ENCODE results near the gene XPO6. TPM values are rescaled to one million over a fixed set of nuclear protein-coding genes. Genes with fewer than 3 reads are reported as not detected.
A peak's percentile ranks its signal among the peaks of the same experiment; 100 is the strongest.

The XPO6 gene
- total RNA-seq, 1 donor from 2014 or later: 84.8 TPM

- Histone ChIP-seq H3K36me3 (ENCODE audit: control insufficient read depth, insufficient read depth, low read length) (peaks cover 16% of the 10 kb centered on the region), H3K27me3 (ENCODE audit: control insufficient read depth, insufficient read depth, low read length) (no peaks in the 10 kb centered on the region), H3K4me3 (ENCODE audit: low read depth, low read length) (no peak overlapping the region)
- no peak for TF ChIP-seq CTCF (IDR thresholded peaks at IDR 0.05; ENCODE audit: insufficient read depth, low read length, severe bottlenecking)
- FAIRE-seq: no peak
- DNase-seq (ENCODE audit: low read depth): no peak
These were observed 9.5 kb downstream of the XPO6 start for GRCh38 chr16:28202147-28202746.

- Histone ChIP-seq H3K36me3 (ENCODE audit: control insufficient read depth, insufficient read depth, low read length) (peaks cover 15% of the 10 kb centered on the region), H3K27me3 (ENCODE audit: control insufficient read depth, insufficient read depth, low read length) (no peaks in the 10 kb centered on the region), H3K4me3 (ENCODE audit: low read depth, low read length) (no peak overlapping the region)
- TF ChIP-seq CTCF (IDR thresholded peaks at IDR 0.05; ENCODE audit: insufficient read depth, low read length, severe bottlenecking): no peak
- DNase-seq (ENCODE audit: low read depth): no peak
- no peak for FAIRE-seq
These were observed 11.1 kb downstream of the XPO6 start for GRCh38 chr16:28200661-28201060.

DNA sequence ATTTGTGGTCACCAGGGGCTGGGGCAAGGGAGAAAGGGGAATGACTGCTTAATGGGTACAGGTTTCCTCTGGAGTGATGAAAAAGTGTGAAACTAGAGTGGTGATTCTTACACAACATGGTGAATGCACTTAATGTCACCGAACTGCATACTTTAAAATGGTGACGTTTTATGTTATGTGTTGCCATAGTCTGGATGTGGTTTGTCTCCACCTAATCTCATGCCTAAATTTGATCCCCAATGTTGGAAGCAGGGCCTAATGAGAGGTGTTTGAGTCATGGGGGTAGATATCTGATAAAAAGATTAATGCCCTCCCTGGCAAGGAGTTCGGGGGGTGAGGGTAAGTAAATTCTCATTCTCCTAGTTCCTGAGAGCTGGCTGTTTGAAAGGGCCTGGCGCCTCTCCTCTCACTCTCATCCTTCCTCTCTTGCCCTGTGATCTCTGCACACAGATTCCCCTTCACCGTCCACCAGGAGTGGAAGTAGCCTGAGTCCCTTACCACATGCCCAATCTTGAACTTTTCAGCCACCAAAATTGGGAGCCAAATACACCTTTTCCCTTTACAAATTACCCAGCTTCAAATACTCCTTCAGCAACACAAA, 15.3 kb downstream of the XPO6 start:
- DNase-seq (ENCODE audit: low read depth) (no peak), FAIRE-seq (no peak)
- Histone ChIP-seq H3K4me3 (ENCODE audit: low read depth, low read length) (no peak overlapping the region), H3K27me3 (ENCODE audit: control insufficient read depth, insufficient read depth, low read length) (no peaks in the 10 kb centered on the region), H3K36me3 (ENCODE audit: control insufficient read depth, insufficient read depth, low read length) (peaks cover 5% of the 10 kb centered on the region)
- TF ChIP-seq CTCF (IDR thresholded peaks at IDR 0.05; ENCODE audit: insufficient read depth, low read length, severe bottlenecking): no peak

DNA sequence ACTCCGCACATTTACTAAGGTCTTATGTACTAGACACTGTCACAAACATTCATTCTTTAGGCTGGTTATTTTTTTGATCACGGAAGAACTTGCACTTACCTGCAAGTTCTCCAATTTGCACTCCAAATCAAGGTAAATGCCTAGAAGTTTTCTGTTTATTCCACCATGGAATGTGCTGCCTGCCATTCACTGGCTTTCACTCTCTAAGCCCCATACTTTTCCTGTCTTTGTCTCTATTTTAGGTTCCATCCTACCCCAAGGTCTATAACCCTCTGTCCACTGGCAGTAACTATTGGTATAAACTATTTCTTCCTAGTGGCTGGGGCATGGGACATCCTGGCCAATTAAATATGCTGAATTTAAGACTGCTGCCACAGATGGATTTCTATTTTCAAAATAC, 15.9 kb downstream of the XPO6 start:
- no peak overlapping the region for H3K4me3 ChIP-seq (ENCODE audit: low read depth, low read length)
- DNase-seq (ENCODE audit: low read depth): no peak
- H3K36me3 ChIP-seq (ENCODE audit: control insufficient read depth, insufficient read depth, low read length): peaks cover 3% of the 10 kb centered on the region
- no peaks in the 10 kb centered on the region for H3K27me3 ChIP-seq (ENCODE audit: control insufficient read depth, insufficient read depth, low read length)
- no peak for FAIRE-seq
- no peak for TF ChIP-seq CTCF (IDR thresholded peaks at IDR 0.05; ENCODE audit: insufficient read depth, low read length, severe bottlenecking)

- peak; percentile 78 for DNase-seq (ENCODE audit: low read depth)
- H3K36me3 ChIP-seq (ENCODE audit: control insufficient read depth, insufficient read depth, low read length): peaks cover 1% of the 10 kb centered on the region
- no peak for TF ChIP-seq CTCF (IDR thresholded peaks at IDR 0.05; ENCODE audit: insufficient read depth, low read length, severe bottlenecking)
- FAIRE-seq: no peak
- H3K4me3 ChIP-seq (ENCODE audit: low read depth, low read length): no peak overlapping the region
- H3K27me3 ChIP-seq (ENCODE audit: control insufficient read depth, insufficient read depth, low read length): no peaks in the 10 kb centered on the region
These were observed 18.0 kb downstream of the XPO6 start for GRCh38 chr16:28193530-28194423.

Measured in bronchial epithelial cell (primary cell).